Measurements from ENCODE around the gene ARHGDIG. TPM values are rescaled to one million over a fixed set of nuclear protein-coding genes. Genes with fewer than 3 reads are reported as not detected.

Gene ARHGDIG
- total and polyA plus RNA-seq, 2 of the 4 experiments (the other 2 are of a cell fraction), result 0.24 to 0.36 TPM

- peaks cover 3 to 4% of the 10 kb centered on the region in 2 experiments; a peak in 3 of 4 replicates for H3K79me1 ChIP-seq (ENCODE audit: low read depth in 1 of 2, low read length in 2 of 2)
- no peak overlapping the region for H4K91ac ChIP-seq (ENCODE audit: insufficient read depth, low read depth, low read length)
- no peak overlapping the region for H3K56ac ChIP-seq (ENCODE audit: extremely low read depth, insufficient read depth, low read length)
- H3K27ac ChIP-seq (ENCODE audit: insufficient read depth, low read length), result no peak overlapping the region
- DNase-seq (no peak), ATAC-seq (ENCODE audit: low read depth) (no peak)
- peaks cover 16% of the 10 kb centered on the region for H3K36me3 ChIP-seq (ENCODE audit: control insufficient read depth, insufficient read depth, low read length)
- H3K9ac ChIP-seq (ENCODE audit: low read depth, low read length), result no peak overlapping the region
- no peak overlapping the region for H3K4ac ChIP-seq (ENCODE audit: low read depth, low read length)
- H2BK5ac ChIP-seq (ENCODE audit: low read depth, low read length, poor library complexity, severe bottlenecking), result no peak overlapping the region
- H3K4me2 ChIP-seq (ENCODE audit: low read depth, low read length), result no peak overlapping the region
- H4K20me1 ChIP-seq (ENCODE audit: insufficient read depth, low read length), result peaks cover 6% of the 10 kb centered on the region; the same call in 1 of the 2 replicates
- no peak overlapping the region for H3K4me3 ChIP-seq (ENCODE audit: insufficient read depth, low read depth, low read length)
- intact Hi-C loops (cut with micrococcal nuclease), result no loop called here
- H3K23ac ChIP-seq (ENCODE audit: low read depth, low read length), result no peak overlapping the region
- H2BK15ac ChIP-seq (ENCODE audit: low read depth, low read length), result no peak overlapping the region
- BruUV-seq (replicated peaks), result no TSS peak
- H2AK9ac ChIP-seq (replicated peaks; ENCODE audit: low read depth, low read length, poor library complexity), result peak overlapping the region; percentile 42
- H3K18ac ChIP-seq (ENCODE audit: low read depth, low read length), result no peak overlapping the region
- POLR2A ChIA-PET (ENCODE audit: unreplicated experiment), result no interaction called here
- H2BK20ac ChIP-seq (ENCODE audit: low read depth, low read length), result no peak overlapping the region
- in situ Hi-C loops (cut with MboI; ENCODE audit: low sequenced_read_pairs), result no loop called here
- dilution Hi-C loops (cut with HindIII; ENCODE audit: low sequenced_read_pairs, unreplicated experiment), result no loop called here
- H2AK5ac ChIP-seq (ENCODE audit: low read depth, low read length), result no peak overlapping the region
- H3K27me3 ChIP-seq (ENCODE audit: control insufficient read depth, insufficient read depth, low read length), result no peaks in the 10 kb centered on the region
- H3K9me1 ChIP-seq (ENCODE audit: insufficient read depth, low read length), result 0 out of 2 replicates have a peak, but pooled peaks cover 6% of the 10 kb centered on the region
- no peak overlapping the region for H3K14ac ChIP-seq (replicated peaks; ENCODE audit: low read depth, low read length)
- TF ChIP-seq MAFK (IDR thresholded peaks at IDR 0.05; ENCODE audit: low read depth, low read length) (no peak), BHLHE40 (IDR thresholded peaks at IDR 0.05; ENCODE audit: low read depth, low read length) (no peak), POLR2A (IDR thresholded peaks at IDR 0.05; ENCODE audit: low read depth, low read length) (no peak), MAZ (IDR thresholded peaks at IDR 0.05; ENCODE audit: borderline replicate concordance, low read depth, low read length) (no peak), MXI1 (IDR thresholded peaks at IDR 0.05; ENCODE audit: borderline replicate concordance, low read depth, low read length) (no peak), RFX5 (IDR thresholded peaks at IDR 0.05; ENCODE audit: low read depth, low read length) (no peak), RCOR1 (IDR thresholded peaks at IDR 0.05; ENCODE audit: insufficient replicate concordance, low read length) (no peak), FOS (IDR thresholded peaks at IDR 0.05; ENCODE audit: low read depth, low read length) (no peak)
- TF ChIP-seq, protein P1, sequence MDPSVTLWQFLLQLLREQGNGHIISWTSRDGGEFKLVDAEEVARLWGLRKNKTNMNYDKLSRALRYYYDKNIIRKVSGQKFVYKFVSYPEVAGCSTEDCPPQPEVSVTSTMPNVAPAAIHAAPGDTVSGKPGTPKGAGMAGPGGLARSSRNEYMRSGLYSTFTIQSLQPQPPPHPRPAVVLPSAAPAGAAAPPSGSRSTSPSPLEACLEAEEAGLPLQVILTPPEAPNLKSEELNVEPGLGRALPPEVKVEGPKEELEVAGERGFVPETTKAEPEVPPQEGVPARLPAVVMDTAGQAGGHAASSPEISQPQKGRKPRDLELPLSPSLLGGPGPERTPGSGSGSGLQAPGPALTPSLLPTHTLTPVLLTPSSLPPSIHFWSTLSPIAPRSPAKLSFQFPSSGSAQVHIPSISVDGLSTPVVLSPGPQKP (IDR thresholded peaks at IDR 0.05; ENCODE audit: borderline replicate concordance, low read depth, low read length), result no peak
- H4K5ac ChIP-seq (ENCODE audit: low read depth, low read length), result no peak overlapping the region
- peak overlapping the region; percentile 32 for H2AFZ ChIP-seq (replicated peaks; ENCODE audit: low read length, poor library complexity)
- no peaks in the 10 kb centered on the region for H3K4me1 ChIP-seq (ENCODE audit: control insufficient read depth, insufficient read depth, low read length)
- CTCF ChIA-PET, result no interaction called here
- WGBS, 2 experiments (ENCODE audit: extremely low coverage in 2 of 2, insufficient read length in 1 of 2), result 100% methylated on average over 1 of the region's 12 CpGs; no CpG with 5 or more reads in 1 of the 2 experiments
- H3K9me3 ChIP-seq (ENCODE audit: control insufficient read depth, insufficient read depth, low read length), result no peaks in the 10 kb centered on the region
- no peak overlapping the region for H2BK120ac ChIP-seq (ENCODE audit: low read depth, low read length)
- no peak overlapping the region for H4K8ac ChIP-seq (ENCODE audit: low read depth in 2 of 2, low read length in 2 of 2)
Observed at GRCh38 chr16:249431-249830, 31.0 kb upstream of the ARHGDIG start.
